ENCODE results near the gene NCOA7.

The NCOA7 gene

GRCh38 chr6:125781314-125781868, 9.4 kb upstream of the NCOA7 start:
- peaks cover 0 to 6% (median 0%) of the 10 kb centered on the region in 4 donors for H3K4me1 ChIP-seq
- H3K4me3 ChIP-seq = peak overlapping the region; percentile 64 to 66
- H3K36me3 ChIP-seq = no peaks in the 10 kb centered on the region
- H3K27ac ChIP-seq = peak overlapping the region; percentile 94 to 95
- DNase-seq = peak in 1 of 2 donors; percentile 51
- intact Hi-C loops (cut with DNase I; ENCODE audit: low total_unique reads) = no loop called here
- H3K9me3 ChIP-seq = no peaks in the 10 kb centered on the region
- TF ChIP-seq, protein P1, sequence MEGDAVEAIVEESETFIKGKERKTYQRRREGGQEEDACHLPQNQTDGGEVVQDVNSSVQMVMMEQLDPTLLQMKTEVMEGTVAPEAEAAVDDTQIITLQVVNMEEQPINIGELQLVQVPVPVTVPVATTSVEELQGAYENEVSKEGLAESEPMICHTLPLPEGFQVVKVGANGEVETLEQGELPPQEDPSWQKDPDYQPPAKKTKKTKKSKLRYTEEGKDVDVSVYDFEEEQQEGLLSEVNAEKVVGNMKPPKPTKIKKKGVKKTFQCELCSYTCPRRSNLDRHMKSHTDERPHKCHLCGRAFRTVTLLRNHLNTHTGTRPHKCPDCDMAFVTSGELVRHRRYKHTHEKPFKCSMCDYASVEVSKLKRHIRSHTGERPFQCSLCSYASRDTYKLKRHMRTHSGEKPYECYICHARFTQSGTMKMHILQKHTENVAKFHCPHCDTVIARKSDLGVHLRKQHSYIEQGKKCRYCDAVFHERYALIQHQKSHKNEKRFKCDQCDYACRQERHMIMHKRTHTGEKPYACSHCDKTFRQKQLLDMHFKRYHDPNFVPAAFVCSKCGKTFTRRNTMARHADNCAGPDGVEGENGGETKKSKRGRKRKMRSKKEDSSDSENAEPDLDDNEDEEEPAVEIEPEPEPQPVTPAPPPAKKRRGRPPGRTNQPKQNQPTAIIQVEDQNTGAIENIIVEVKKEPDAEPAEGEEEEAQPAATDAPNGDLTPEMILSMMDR (IDR thresholded peaks at IDR 0.05) = no peak
- H3K27me3 ChIP-seq = no peaks in the 10 kb centered on the region

- no peaks in the 10 kb centered on the region for H3K36me3 ChIP-seq
- H3K4me3 ChIP-seq = no peak overlapping the region
- TF ChIP-seq, protein P1 (IDR thresholded peaks at IDR 0.05) = no peak
- no peak for DNase-seq
- no peaks in the 10 kb centered on the region for H3K27me3 ChIP-seq
- H3K4me1 ChIP-seq = peaks cover 0 to 19% (median 5%) of the 10 kb centered on the region in 4 donors
- intact Hi-C loops (cut with DNase I; ENCODE audit: low total_unique reads) = no loop called here
- no peaks in the 10 kb centered on the region for H3K9me3 ChIP-seq
- H3K27ac ChIP-seq = no peak overlapping the region
Measured at GRCh38 chr6:125784365-125784764, 6.4 kb upstream of the NCOA7 start.

DNA sequence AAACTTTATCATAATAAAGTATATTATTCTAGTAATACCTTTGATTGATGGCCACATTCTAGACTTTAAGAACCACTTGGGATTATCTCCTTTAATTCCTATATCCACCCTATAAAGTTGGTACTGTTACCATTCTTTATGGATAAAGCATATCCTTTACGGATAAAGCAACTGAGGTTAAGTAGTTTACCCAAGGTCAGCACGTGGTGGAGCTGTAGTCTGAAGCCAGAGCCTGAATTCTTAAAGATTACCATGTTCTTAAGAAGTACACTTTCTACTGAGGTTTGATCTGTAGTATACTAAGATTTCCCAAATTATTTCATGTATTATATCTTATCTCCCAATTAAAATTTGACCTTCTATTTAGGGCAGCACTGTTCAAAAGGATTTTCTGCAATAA, 3.0 kb upstream of the NCOA7 start:
- intact Hi-C loops (cut with DNase I; ENCODE audit: low total_unique reads) = no loop called here
- no peak for DNase-seq

GRCh38 chr6:125789167-125789566, 1.6 kb upstream of the NCOA7 start:
- H3K27me3 ChIP-seq = no peaks in the 10 kb centered on the region
- H3K4me3 ChIP-seq = no peak overlapping the region
- intact Hi-C loops (cut with DNase I; ENCODE audit: low total_unique reads) = no loop called here
- H3K27ac ChIP-seq = peak overlapping the region; percentile 95 to 96
- TF ChIP-seq, protein P1 (IDR thresholded peaks at IDR 0.05) = no peak
- peaks cover 0 to 47% (median 23%) of the 10 kb centered on the region in 4 donors for H3K4me1 ChIP-seq
- DNase-seq = peak; percentile 59 to 79
- no peaks in the 10 kb centered on the region for H3K36me3 ChIP-seq
- no peaks in the 10 kb centered on the region for H3K9me3 ChIP-seq

More for the DNA sequence above, 3.0 kb upstream of the NCOA7 start:
- Histone ChIP-seq H3K27me3 (no peaks in the 10 kb centered on the region), H3K4me3 (no peak overlapping the region), H3K9me3 (no peaks in the 10 kb centered on the region), H3K36me3 (no peaks in the 10 kb centered on the region), H3K27ac (peak overlapping the region; percentile 95 to 96), H3K4me1 (peaks cover 0 to 34% (median 18%) of the 10 kb centered on the region in 4 donors)
- TF ChIP-seq, protein P1 (IDR thresholded peaks at IDR 0.05) = no peak

DNA sequence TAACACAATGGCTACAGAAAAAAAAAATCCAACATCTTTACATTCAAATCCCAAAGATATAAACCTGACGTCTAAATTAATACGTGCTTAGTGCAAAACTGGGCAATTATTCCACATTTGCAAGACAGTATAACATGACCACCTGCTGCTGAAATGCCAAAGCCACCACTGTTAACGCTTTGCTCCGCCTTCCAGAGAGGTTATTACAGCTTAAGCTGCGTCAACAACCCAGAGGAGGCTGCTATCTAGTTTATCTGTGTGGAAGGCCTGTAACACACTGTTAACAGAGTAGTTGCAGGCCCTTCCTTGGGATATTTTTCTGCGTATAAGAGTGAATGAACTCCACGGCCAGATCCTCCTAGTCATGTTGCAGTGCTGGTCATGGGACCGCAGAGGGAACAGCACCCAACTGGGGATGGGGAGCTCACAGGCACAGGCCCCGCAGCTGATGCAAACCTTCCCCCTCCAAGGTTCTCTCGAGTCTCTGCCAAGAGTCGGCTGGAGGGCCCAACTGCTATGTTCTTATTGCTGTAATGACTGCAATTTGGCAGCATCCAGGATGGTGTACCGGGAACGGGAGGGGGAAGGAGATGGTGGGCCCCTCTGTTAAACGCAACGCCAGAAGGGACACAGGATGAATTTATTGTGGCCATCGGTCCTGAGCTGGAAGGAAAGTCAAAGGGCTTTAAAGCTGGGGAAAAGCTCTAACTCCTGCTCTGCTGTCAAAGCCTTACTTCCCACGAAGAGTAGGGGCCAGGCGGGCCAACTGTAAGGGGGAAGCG, 993 bp upstream of the NCOA7 start:
- peak; percentile 74 to 88 for DNase-seq
- intact Hi-C loops (cut with DNase I; ENCODE audit: low total_unique reads) = loop anchor here (5.0 kb wide), 2 partner anchors 168 to 827 kb away; partner anchors contain the start of genes HINT3 and RNF217
- peak overlapping the region; percentile 95 to 96 for H3K27ac ChIP-seq
- H3K4me3 ChIP-seq = peak overlapping the region; percentile 91 to 98
- no peaks in the 10 kb centered on the region for H3K9me3 ChIP-seq
- H3K36me3 ChIP-seq = no peaks in the 10 kb centered on the region
- H3K27me3 ChIP-seq = no peaks in the 10 kb centered on the region
- TF ChIP-seq, protein P1 (IDR thresholded peaks at IDR 0.05) = no peak
- H3K4me1 ChIP-seq = peaks cover 0 to 49% (median 23%) of the 10 kb centered on the region in 4 donors

Measured in tibial artery (tissue), 4 donors.